GM18505 (cell line): Measurements from ENCODE around the gene VAPB.

Source experiments
- ATAC-seq: cut with Tn5 transposase; IDR thresholded peaks from one replicate; pipeline ENCODE4 v1.9.1; 2021; ENCODE audit not compliant: unreplicated experiment
- POLR2A ChIP-seq: IDR thresholded peaks from 4 replicates; pipeline ENCODE4 v1.6.1; 2011; ENCODE audit warnings: borderline replicate concordance; ENCODE audit not compliant: insufficient read depth, insufficient read length; ENCODE audit errors: extremely low read depth

The VAPB gene

DNA sequence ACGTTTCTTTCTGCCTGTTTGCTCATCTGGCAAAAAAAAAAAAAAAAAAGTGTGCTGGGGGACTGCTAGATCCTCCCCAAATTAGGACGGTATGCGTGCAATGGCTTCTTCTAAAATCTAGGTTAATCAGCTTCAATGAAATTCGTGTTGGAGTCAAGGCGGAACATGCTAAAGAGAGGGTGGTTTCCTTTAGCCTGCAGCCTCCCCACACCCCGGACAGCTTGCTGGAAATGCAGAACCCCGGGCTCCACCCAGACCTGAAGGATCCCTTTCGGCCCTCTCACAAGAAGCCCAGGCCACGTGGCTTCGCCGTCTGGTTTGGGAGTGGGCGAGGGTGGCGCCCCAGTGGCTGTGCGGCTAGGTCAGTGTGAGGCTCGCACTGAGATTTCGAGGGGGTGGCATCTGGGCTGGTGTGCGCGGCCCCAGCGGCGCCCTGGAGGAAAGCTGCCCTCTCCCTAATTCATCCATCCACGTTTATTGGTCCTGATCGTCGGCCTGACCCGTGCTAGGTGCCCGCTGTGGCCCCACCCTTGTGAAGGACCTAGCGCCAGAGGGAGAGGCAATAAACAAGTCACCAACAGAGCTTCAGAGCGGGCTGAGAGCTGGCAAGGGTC is 77.2 kb downstream of the VAPB start:
- TF ChIP-seq POLR2A: no peak

DNA sequence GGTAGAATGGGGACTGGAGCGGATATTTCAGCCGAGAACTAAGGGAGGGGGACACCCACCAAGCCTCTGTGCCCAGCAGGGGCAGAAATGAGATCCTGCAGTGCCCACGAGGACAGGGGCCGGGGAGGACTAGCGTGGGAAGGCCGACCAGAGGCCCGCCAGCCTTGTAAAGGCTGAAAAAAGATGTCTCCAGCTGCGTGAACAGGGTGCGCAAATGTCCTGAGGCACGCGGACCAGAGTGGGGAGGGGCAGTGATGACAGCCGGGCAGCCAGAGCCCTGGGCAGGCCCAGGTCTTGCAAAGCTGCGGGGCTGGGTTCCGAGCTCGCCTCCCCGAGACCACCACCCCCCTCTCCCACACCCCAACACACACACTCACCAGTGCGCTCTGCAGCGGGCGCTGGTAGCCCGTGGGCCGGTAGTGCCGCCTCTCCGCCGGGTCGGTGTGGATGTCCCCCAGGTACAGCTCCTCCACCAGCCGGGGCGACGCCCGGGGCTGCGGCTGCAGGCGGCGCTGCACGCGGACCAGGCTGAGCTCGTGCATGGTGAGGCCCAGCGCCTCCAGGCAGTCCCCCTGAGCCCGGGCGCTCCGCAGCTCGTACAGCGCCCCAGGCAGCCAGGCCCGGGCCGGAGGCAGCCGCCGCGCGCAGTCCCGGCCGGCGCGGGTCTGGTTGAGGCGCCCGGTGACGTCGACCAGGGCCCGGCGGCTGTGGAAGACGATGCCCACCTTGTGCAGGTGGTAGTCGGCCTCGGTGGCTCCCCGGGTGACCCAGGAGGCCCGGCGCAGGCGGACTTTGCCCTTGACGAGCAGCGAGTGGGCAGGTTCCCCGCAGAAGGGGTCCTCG is 77.9 kb downstream of the VAPB start:
- no peak for ATAC-seq
- TF ChIP-seq POLR2A: no peak

More for the DNA sequence above, 77.2 kb downstream of the VAPB start:
- ATAC-seq: no peak

- no peak for TF ChIP-seq POLR2A
- no peak for ATAC-seq
These were observed 78.8 kb downstream of the VAPB start for GRCh38 chr20:58467572-58468527.

GRCh38 chr20:58469616-58470015 is 80.6 kb downstream of the VAPB start:
- TF ChIP-seq POLR2A: no peak
- no peak for ATAC-seq

GRCh38 chr20:58470336-58471192 is 81.5 kb downstream of the VAPB start:
- TF ChIP-seq POLR2A: no peak
- ATAC-seq: no peak

GRCh38 chr20:58471193-58472164 is 82.5 kb downstream of the VAPB start:
- no peak for TF ChIP-seq POLR2A
- no peak for ATAC-seq

- no peak for ATAC-seq
These were observed 83.4 kb downstream of the VAPB start for GRCh38 chr20:58472273-58473018.

GRCh38 chr20:58473453-58474425 is 84.7 kb downstream of the VAPB start:
- no peak for TF ChIP-seq POLR2A
- ATAC-seq: no peak

More at GRCh38 chr20:58472273-58473018, 83.4 kb downstream of the VAPB start:
- no peak for TF ChIP-seq POLR2A

DNA sequence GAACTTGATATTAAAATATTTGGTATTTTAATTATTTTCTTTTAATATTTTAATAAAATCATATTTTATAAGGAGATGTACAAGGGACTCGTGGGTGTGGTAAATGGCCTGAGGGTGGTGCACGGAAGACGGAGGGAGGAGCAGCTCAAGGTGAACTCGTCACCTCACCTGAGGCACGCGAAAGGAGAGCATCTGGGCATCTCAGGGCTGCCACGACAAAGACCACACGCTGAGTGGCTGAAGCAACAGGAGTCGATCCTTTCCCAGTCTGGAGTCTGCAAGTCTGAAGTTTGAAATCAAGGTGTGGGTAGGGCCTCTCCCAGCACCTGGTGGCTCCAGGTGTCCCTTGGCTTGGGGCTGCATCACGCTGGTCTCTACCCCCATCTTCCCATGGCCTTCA is 86.4 kb downstream of the VAPB start:
- no peak for ATAC-seq
- no peak for TF ChIP-seq POLR2A

DNA sequence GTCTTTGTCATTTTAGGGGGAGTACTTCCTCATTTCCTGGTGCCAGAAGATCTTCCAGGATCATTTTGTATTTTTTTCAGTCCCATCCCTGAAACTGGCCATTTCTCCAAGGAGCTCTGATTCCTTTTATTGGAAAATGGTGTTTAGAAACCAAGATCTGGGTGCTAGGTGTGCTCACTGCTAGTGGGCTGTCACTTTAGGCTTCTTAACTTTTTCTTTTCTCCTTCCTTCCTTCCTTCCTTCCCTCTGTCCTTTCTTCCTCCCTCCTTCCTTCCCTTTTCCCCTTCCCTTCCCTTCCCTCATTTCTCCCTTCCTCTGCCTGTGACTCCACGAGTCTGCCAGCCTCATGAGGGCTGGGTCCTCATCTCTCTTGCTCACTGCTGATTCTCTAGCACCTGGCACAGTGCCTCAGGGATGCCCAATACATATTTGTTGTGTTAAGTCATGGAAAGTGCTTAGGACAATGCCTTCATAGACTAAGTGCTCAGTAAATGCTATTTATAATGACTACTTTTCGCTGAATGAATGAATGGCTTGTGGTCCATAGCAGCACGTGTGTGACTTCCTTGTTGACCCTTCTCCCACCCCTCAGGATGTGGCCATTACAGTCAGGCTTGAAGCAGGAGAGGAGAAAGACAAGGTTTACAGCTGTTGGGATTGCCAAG is 89.2 kb downstream of the VAPB start:
- no peak for TF ChIP-seq POLR2A

More for the DNA sequence above, 89.2 kb downstream of the VAPB start:
- ATAC-seq: no peak
